OCI-LY1 (cell line): ENCODE data around the gene SPTB.

ENCODE experiments used
- H2AFZ ChIP-seq: fragments of 200-600 bp; sonication (generic), shearing (Covaris generic); 2 replicates; pipeline ENCODE4 v1.6.0; 2014; ENCODE audit warnings: antibody characterized with exemption, mild to moderate bottlenecking, low read length
- H3F3A ChIP-seq: fragments of 200-600 bp; sonication (generic), shearing (Covaris generic); 2 replicates; pipeline ENCODE4 v1.6.0; 2014; ENCODE audit warnings: mild to moderate bottlenecking, antibody characterized with exemption, low read length, moderate library complexity; ENCODE audit not compliant: insufficient read depth
- H3K27ac ChIP-seq: fragments of 200-600 bp; sonication (generic); 2 replicates; pipeline ENCODE4 v1.5.1; 2014; ENCODE audit warnings: low read length, mixed run types, mild to moderate bottlenecking, low read depth; ENCODE audit not compliant: poor library complexity, severe bottlenecking
- H3K27me3 ChIP-seq: fragments of 200-600 bp; sonication (generic); 2 replicates; pipeline ENCODE4 v1.6.0; 2014; ENCODE audit warnings: antibody characterized with exemption, mild to moderate bottlenecking, low read length, moderate library complexity; ENCODE audit not compliant: insufficient read depth
- H3K36me3 ChIP-seq: fragments of 200-600 bp; sonication (generic); 2 replicates; pipeline ENCODE4 v1.6.1; 2014; ENCODE audit warnings: mild to moderate bottlenecking, antibody characterized with exemption, low read length, moderate library complexity, mixed read lengths; ENCODE audit not compliant: insufficient read depth
- H3K4me1 ChIP-seq: fragments of 200-600 bp; sonication (generic); 2 replicates; pipeline ENCODE4 v1.5.1; 2014; ENCODE audit warnings: mild to moderate bottlenecking, low read length, moderate library complexity; ENCODE audit not compliant: insufficient read depth, severe bottlenecking
- H3K4me2 ChIP-seq: fragments of 200-600 bp; sonication (generic), shearing (Covaris generic); 2 replicates; pipeline ENCODE4 v1.6.1; 2014; ENCODE audit warnings: low read length
- H3K4me3 ChIP-seq: fragments of 200-600 bp; sonication (generic); 2 replicates; pipeline ENCODE4 v1.5.1; 2014; ENCODE audit warnings: low read length, low read depth, mild to moderate bottlenecking, mixed read lengths; ENCODE audit not compliant: poor library complexity, severe bottlenecking
- H3K79me2 ChIP-seq: fragments of 200-600 bp; shearing (Covaris generic); 2 replicates; pipeline ENCODE4 v1.6.1; 2016; ENCODE audit warnings: mixed run types, low read length, mixed read lengths; ENCODE audit not compliant: insufficient read depth
- H3K9ac ChIP-seq: fragments of 200-600 bp; sonication (generic), shearing (Covaris generic); 2 replicates; pipeline ENCODE4 v1.6.1; 2014; ENCODE audit warnings: mild to moderate bottlenecking, low read length, mixed read lengths
- H3K9me2 ChIP-seq: fragments of 200-600 bp; sonication (generic), shearing (Covaris generic); 2 replicates; pipeline ENCODE4 v1.6.1; 2014; ENCODE audit warnings: low read depth, mild to moderate bottlenecking, low read length, mixed read lengths
- H3K9me3 ChIP-seq: fragments of 200-600 bp; shearing (Covaris generic); 2 replicates; pipeline ENCODE4 v1.6.1; 2014; ENCODE audit warnings: low read length, mixed read lengths
- H4K20me1 ChIP-seq: fragments of 200-600 bp; sonication (generic), shearing (Covaris generic); 2 replicates; pipeline ENCODE4 v1.6.0; 2016; ENCODE audit warnings: mild to moderate bottlenecking, low read length; ENCODE audit not compliant: insufficient read depth
- CTCF ChIP-seq: fragments of 200-600 bp; sonication (generic), shearing (Covaris generic); IDR thresholded peaks from 2 replicates; pipeline ENCODE4 v1.5.1; 2017; ENCODE audit warnings: mild to moderate bottlenecking, antibody characterized with exemption, low read length, moderate library complexity, mixed read lengths
- EZH2 ChIP-seq: fragments of 200-600 bp; sonication (generic), shearing (Covaris generic); IDR thresholded peaks from 2 replicates; pipeline ENCODE4 v1.8.0; 2017; ENCODE audit warnings: borderline replicate concordance, mixed run types, mild to moderate bottlenecking, antibody characterized with exemption, low read length, moderate library complexity, mixed read lengths

Gene SPTB

DNA sequence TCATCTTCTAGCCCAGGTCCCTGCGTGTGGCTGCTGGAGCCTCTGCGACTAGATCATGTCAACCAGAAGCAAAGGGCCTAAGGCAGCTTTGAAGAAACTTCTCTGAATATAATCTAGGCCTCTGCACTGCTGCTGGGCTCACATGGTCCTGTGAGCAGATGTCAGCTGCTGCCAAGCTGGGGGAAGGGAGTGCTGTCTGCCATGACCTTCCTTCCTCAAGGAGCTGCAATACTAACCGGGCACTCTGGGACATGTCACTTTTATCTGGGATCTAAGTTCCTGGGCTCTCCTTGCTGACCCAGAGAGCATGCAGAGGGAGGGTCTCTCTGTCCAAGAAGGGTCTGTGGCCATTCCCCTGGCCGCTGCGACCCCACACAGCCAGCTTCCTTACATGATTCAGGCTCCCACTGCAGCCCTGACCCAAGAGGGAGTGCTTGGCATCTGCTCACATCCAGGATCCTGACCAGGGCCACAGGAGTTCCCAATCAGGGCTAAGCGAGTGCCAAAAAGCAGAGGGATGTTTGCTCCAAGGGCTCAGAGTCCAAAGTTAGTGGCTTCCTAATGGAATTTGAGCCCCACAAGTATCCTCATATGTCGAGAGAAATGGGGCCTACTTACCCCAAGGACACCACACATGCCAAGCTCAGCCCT lies 101.5 kb downstream of the SPTB start:
- Histone ChIP-seq H3F3A (no peaks in the 10 kb centered on the region), H3K4me2 (no peak overlapping the region), H3K4me3 (no peak overlapping the region), H3K9me3 (no peaks in the 10 kb centered on the region), H3K9ac (no peak overlapping the region), H3K36me3 (no peaks in the 10 kb centered on the region), H3K79me2 (no peaks in the 10 kb centered on the region), H4K20me1 (no peaks in the 10 kb centered on the region), H3K4me1 (no peaks in the 10 kb centered on the region), H2AFZ (no peak overlapping the region), H3K27ac (no peak overlapping the region), H3K9me2 (no peaks in the 10 kb centered on the region), H3K27me3 (peaks cover 14% of the 10 kb centered on the region)
- TF ChIP-seq CTCF, result no peak

GRCh38 chr14:64777461-64777860 lies 102.2 kb downstream of the SPTB start:
- no peaks in the 10 kb centered on the region for H3K79me2 ChIP-seq
- no peaks in the 10 kb centered on the region for H4K20me1 ChIP-seq
- no peak overlapping the region for H3K4me2 ChIP-seq
- H3F3A ChIP-seq, result no peaks in the 10 kb centered on the region
- peaks cover 14% of the 10 kb centered on the region for H3K27me3 ChIP-seq
- H3K27ac ChIP-seq, result no peak overlapping the region
- H3K9ac ChIP-seq, result no peak overlapping the region
- H3K36me3 ChIP-seq, result no peaks in the 10 kb centered on the region
- no peaks in the 10 kb centered on the region for H3K4me1 ChIP-seq
- no peak overlapping the region for H3K4me3 ChIP-seq
- no peaks in the 10 kb centered on the region for H3K9me2 ChIP-seq
- H3K9me3 ChIP-seq, result no peaks in the 10 kb centered on the region
- TF ChIP-seq CTCF (no peak), EZH2 (no peak)
- H2AFZ ChIP-seq, result no peak overlapping the region

GRCh38 chr14:64775081-64775777 lies 104.5 kb downstream of the SPTB start:
- no peak overlapping the region for H3K4me3 ChIP-seq
- H3K9ac ChIP-seq, result no peak overlapping the region
- H3K36me3 ChIP-seq, result no peaks in the 10 kb centered on the region
- H3K79me2 ChIP-seq, result no peaks in the 10 kb centered on the region
- peaks cover 14% of the 10 kb centered on the region for H3K27me3 ChIP-seq
- no peaks in the 10 kb centered on the region for H4K20me1 ChIP-seq
- H3F3A ChIP-seq, result no peaks in the 10 kb centered on the region
- H2AFZ ChIP-seq, result no peak overlapping the region
- H3K9me3 ChIP-seq, result no peaks in the 10 kb centered on the region
- no peaks in the 10 kb centered on the region for H3K4me1 ChIP-seq
- H3K9me2 ChIP-seq, result no peaks in the 10 kb centered on the region
- TF ChIP-seq EZH2 (no peak), CTCF (no peak)
- H3K27ac ChIP-seq, result no peak overlapping the region
- no peak overlapping the region for H3K4me2 ChIP-seq
